K562 treated with DMSO at 1 percent for 48 hours (cell line): ENCODE results near the gene PRR19. TPM values are rescaled to one million over a fixed set of nuclear protein-coding genes. Genes with fewer than 3 reads are reported as not detected.

Experiments
- total RNA-seq: library from RNA; unstranded; fragments of 300-600 nt; gene quantifications from 2 replicates; pipeline ENCODE4 v1.2.3, GENCODE V29; 2022; ENCODE audit warnings: low replicate concordance; ENCODE audit errors: extremely low read depth

Gene PRR19
- not detected in 2 replicates for total RNA-seq

DNA sequence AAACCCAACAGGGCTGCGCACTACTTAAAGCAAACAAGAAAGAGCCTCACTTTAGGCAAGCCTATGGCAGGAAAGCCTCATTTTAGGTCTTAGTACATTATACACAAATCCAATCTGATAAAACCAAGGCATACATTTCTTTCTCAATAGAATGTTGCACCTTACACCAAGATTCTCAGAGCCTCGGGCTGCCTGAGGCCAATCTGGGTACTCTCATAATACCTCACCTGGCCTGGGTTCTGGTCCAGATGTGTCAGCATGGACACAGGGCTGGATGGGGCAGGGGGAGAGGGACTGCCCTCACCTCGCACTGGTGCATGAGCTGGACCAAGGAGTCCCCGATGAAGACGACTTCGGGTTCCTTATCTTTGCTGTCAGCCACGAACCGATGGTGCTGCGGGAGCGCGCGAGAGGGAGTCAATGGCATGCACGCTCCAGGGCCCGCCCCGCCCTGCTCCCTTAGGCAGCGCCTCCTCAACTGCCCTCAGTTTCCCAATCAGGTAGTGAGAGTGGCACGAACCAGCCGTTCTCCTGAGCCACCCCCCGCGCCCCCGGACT is at the start of gene PRR19:
PRR19 (plus strand) TSS at position 487 of the 558 bp plus-strand sequence. CDS start 7,453 bp downstream, outside the sequence.

GRCh38 chr19:42254850-42255765 is 46.8 kb upstream of the PRR19 start, which contains the start of gene ERF:
Gene ERF (minus strand): TSS chr19:42255128. CDS start chr19:42254999, 129 bp downstream.

DNA sequence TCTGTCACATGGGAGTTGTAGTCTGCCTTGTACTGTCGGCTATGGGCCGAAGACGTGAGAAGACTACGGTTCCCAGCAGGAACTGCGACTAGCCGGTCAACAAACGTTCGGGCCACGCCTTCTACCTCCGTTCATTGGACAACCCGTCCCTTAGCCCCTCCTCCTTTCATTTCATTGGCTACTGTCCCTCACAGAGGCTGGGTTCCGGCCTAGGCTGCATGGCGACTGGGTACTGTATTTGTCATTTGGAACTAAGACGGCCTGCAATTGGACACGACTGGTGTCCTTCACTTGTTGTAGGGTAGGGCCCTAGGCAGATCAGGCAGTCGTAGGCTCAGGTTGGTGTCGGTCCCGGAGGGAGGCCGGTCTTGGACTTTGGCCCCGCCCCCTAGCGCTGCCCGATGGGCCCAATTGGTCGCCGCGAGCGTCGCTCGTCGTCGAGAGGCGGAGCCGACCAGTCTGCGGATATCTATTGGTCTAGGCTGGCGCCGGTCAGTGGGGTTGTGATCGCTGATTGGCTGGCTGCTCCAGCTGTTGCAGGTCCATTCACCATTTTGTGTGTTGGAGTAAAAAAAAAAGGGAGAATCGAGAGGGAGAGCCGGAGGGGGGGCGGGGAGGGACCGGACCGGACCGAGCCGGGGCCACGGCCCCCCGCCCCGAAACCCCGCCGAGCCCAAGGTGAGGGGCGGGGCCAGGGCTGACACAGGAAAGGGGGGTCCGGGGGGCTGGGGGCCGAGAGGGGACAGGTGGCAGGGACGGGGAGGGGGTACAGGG is 33.0 kb upstream of the PRR19 start, which contains the start of gene CIC:
CIC (plus strand) TSS at position 549 of the 774 bp plus-strand sequence. CDS start 2,532 bp downstream, outside the sequence.

DNA sequence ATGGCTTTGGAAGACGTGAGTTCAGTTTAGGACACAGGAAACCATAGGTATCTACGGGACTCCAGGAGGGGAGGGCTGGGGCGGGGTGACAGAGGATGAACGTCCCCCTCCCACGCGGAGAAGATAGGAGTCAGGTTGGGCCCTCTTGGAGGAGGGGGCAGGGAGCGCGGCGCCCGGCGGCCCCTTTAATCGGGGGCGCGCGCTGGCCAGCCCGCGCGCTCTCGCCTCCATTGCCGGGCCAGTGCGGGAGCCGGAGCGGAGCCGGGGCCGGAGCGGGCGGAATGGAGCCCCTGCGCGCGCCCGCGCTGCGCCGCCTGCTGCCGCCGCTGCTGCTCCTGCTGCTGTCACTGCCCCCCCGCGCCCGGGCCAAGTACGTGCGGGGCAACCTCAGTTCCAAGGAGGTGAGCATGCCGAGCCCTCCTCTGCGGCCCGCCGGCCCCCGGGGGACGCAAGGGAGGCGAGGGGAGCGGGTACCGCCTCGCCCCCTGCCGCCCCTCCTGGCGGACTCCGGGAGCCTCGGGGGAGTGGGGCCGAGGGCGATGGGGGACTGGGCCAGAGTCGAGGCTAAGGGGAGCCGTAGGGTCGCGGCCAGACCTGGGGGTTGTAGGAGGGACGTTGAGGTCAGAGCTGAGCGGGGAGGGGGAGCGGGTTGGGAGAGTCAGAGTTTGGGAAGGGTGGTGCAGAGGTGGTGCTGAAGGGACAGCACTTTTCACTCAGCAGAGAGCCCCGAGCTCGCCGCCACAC is 11.3 kb downstream of the PRR19 start, which contains the start of gene TMEM145:
TMEM145 (plus strand) TSS at position 214 of the 744 bp plus-strand sequence; CDS start at position 282, 68 bp downstream.

DNA sequence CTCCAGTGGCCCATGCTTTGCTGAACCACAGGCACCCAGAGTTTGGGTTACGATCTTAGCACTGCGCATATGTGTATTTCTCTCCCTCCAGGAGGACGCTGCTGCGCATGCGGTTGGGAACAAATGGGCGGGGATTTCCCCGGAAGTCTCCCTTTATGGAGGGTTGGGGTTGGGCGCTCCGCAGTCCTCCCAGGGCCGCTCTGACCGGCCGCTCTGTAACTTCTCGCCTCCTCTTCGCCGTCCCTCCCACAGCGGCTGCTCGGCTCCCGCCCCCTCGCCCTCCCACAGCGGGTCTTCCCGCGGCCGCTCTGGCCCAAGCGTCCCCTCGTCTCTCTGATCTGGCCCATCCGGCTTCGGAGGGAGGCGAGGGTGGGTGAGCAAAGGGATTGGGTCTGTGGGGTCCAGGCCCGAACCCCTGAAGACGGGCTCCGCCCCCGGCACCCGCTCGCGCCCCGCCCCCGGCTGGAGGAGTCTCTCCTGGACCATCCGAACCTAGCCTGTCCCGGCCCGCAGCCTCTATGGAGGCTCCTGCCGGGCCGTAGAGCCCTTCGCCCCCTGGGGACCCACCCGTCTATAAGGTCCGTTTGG is 23.5 kb downstream of the PRR19 start, which contains the start of gene MEGF8:
MEGF8 (plus strand) TSS at position 328 of the 588 bp plus-strand sequence. CDS start 609 bp downstream, outside the sequence.

Other genes with a start within 250 kb of the PRR19 start
- gene GRIK5, start 231.9 kb upstream of the PRR19 start, total RNA-seq = not detected in 2 replicates
- not detected in 2 replicates for gene ZNF574, start 226.0 kb upstream of the PRR19 start, total RNA-seq
- gene POU2F2, start 169.7 kb upstream of the PRR19 start, total RNA-seq = not detected in 2 replicates
- gene DEDD2, start 84.5 kb upstream of the PRR19 start, total RNA-seq = not detected in 2 replicates
- gene ZNF526, start 81.8 kb upstream of the PRR19 start, total RNA-seq = not detected in 2 replicates
- not detected in 2 replicates for gene GSK3A, start 59.5 kb upstream of the PRR19 start, total RNA-seq
- not detected in 2 replicates for gene ERF, start 47.0 kb upstream of the PRR19 start, total RNA-seq
- gene CIC, start 32.9 kb upstream of the PRR19 start, total RNA-seq = not detected in 2 replicates
- not detected in 2 replicates for gene PAFAH1B3, start 492 bp downstream of the PRR19 start, total RNA-seq
- gene TMEM145, start 11.2 kb downstream of the PRR19 start, total RNA-seq = not detected in 2 replicates
- not detected in 2 replicates for gene MEGF8, start 23.5 kb downstream of the PRR19 start, total RNA-seq
- not detected in 2 replicates for gene CNFN, start 88.2 kb downstream of the PRR19 start, total RNA-seq
- not detected in 2 replicates for gene LIPE, start 125.3 kb downstream of the PRR19 start, total RNA-seq
- gene CXCL17, start 140.8 kb downstream of the PRR19 start, total RNA-seq = not detected in 2 replicates
- gene CEACAM1, start 226.3 kb downstream of the PRR19 start, total RNA-seq = not detected in 2 replicates